ENCODE results near the gene FRY.
"Not testable (repeated sequence)": the region's sequence is repeated elsewhere in the genome, so short reads cannot be mapped to it uniquely, and the experiment has no call there.

FRY gene

GRCh38 chr13:32040689-32041088 lies 9.1 kb downstream of the FRY start:
- no peak for DNase-seq (ENCODE audit: low read depth in 2 of 2)

DNA sequence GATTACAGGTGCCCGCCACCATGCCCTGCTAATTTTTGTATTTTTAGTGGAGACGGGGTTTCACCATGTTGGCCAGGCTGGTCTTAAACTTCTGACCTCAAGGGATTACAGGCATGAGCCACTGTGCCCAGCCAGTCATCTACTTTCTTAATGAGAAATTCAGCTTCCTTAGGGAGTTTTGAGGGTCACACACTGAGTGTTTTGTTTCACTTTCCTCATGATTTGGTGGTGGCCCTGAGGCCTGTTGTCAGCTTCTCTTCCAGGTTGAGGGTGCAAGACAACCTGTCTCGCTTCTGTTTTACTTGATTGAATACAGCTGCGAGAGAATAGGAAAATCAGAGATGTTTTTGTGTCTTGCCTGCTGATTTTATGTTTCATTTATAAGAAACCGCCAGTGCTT lies 9.9 kb downstream of the FRY start:
- no peak for DNase-seq (ENCODE audit: low read depth in 2 of 2)

GRCh38 chr13:32042551-32042950 lies 11.0 kb downstream of the FRY start:
- DNase-seq (ENCODE audit: low read depth in 2 of 2), result no peak

DNA sequence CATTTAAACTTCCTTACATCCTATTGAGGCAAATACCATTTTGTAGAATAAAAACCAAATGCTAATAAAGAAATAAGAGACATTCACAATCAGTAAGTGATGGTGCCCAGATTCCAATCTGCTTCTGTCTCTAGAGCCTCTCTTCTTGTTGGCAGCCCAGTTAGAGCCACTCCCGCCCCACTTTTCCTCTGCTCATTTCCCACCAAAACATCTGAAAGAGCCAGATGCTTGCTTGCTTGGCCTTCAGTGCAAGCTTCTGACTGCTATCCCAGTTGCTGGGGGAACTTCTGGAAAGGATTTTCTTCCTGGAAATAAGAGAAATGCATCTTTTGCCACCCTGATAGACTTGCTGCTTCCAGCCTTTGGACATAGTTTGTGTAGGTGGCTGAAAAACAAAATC lies 12.9 kb downstream of the FRY start:
- no peak for DNase-seq (ENCODE audit: low read depth in 2 of 2)

GRCh38 chr13:32045537-32045936 lies 14.0 kb downstream of the FRY start:
- DNase-seq (ENCODE audit: low read depth in 2 of 2), result no peak

- no peak for DNase-seq (ENCODE audit: low read depth in 2 of 2)
Observed at GRCh38 chr13:32045982-32046785, 14.6 kb downstream of the FRY start.

DNA sequence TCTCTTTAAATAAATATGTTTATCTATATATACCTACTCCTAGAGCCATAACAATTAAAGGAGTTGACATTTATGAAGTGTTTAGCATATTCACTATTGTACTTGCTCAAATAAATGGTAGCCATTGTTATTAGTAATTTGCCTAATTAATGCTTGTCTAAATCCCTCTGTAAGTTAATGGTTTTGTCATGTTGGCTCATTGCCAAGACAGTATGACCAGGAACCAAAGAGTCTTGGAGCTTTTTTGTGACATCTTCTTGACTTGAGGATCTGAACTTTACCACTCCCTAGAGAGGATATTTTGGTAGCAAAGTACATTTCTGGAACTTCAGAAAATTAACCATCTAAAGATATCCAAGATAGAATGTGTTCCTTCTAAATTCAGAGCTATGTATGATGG lies 15.5 kb downstream of the FRY start:
- DNase-seq (ENCODE audit: low read depth in 2 of 2), result no peak

- no peak for DNase-seq (ENCODE audit: low read depth in 2 of 2)
Observed at GRCh38 chr13:32047793-32048192, 16.2 kb downstream of the FRY start.

GRCh38 chr13:32048816-32049215 lies 17.2 kb downstream of the FRY start:
- DNase-seq (ENCODE audit: low read depth in 2 of 2), result no peak

DNA sequence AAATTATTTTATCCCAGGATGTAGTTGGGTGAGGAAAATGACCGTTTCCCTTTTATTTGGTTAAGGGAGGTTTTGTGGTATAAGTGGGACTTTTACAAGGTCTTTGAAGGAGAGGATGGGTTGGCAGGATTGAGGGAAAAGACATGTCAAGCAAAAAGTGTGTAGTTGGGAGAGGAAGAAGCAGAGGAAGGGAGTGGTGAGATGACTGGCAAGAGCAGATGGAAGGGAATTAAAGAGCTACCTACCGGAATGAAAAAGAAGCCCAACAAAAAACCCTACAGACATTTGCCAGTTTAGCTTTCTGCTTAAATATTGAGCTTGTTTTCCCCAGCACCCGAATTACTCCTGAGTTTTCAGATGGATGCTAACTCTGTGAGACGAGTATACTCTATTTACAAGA lies 19.6 kb downstream of the FRY start:
- DNase-seq (ENCODE audit: low read depth in 2 of 2), result no peak

DNA sequence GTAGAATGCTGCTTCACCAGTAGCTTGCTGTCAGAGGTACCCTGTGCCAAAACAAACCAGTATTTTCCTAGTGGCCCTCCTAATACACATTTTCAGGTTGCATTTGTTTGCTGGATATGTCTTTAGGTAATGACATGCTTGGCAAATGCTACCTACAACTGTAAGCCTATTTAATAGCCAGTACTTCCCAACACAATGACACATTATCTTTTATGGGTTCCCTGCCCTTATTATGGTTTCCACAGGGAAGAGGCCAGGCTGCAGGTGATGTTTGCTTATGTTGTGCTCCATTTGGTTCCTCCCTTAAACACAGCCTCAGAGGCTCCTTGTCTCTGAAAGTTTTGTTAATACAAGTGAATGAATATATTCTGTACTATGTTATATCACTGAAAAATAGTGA lies 24.7 kb downstream of the FRY start:
- DNase-seq (ENCODE audit: low read depth in 2 of 2), result no peak

GRCh38 chr13:32057325-32057724 lies 25.8 kb downstream of the FRY start:
- DNase-seq (ENCODE audit: low read depth in 2 of 2), result not testable (repeated sequence)

DNA sequence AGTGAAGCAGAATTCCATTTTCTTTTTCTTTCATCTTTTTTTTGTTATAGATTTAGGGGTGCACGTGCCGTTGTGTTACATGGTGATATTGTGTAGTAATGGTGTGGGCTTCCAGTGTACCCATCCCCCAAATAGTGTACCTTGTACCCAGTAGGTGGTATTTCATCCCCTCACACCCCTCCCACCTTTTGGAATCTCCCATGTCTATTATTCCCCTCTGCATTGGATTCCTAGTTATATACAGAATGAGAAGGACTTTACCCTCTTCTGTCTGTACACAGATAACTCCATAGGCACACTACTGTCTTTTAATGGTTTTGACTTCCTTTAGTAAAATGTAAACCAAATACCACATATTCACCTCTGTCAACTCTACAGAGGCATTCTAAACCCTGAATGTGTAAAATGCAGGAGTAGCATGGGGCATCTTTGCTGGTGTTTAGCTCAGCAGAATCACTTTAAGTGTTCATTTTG lies 28.0 kb downstream of the FRY start:
- DNase-seq (ENCODE audit: low read depth in 2 of 2), result no peak

GRCh38 chr13:32060401-32060878 lies 28.9 kb downstream of the FRY start:
- DNase-seq (ENCODE audit: low read depth in 2 of 2), result no peak

GRCh38 chr13:32063619-32064233 lies 32.2 kb downstream of the FRY start:
- DNase-seq (ENCODE audit: low read depth in 2 of 2), result no peak

DNA sequence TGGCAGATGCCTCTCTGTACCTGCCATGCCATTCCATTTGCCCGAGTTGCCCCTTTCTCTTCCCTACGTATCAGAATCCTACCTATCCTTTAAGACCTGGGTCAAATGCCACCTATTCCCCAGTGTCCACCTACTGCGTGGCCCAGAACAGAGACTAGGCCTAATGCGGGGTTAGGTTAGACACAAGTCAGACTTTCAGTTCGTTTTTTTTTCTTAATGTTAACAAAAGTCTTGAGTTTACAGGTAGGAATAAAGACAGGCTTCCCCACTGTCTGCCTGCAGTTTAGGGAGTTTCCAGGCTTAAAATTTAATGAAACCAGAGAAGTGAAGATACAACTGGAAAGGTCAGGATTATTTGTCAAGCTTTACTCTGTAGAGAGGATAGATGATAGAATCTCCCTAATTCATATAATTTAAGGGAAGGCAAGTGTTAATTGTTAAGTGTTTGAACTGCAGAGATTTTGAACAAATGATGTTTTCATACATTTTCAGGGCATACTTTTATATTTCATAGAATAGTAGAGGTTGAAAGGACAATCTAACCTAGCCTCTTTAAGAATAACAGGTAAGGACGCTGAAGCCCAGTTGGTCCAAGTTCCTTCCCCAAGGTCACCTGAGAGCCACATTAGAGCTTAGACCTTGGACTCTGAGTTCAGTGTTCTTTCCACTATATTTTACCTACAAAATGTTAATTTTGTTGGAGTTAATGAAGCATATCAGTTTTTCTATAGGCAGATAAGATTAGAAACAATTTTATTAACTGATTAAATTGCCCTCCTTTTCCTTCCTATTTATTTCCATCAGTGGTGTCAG lies 35.8 kb downstream of the FRY start:
- no peak for DNase-seq (ENCODE audit: low read depth in 2 of 2)

DNA sequence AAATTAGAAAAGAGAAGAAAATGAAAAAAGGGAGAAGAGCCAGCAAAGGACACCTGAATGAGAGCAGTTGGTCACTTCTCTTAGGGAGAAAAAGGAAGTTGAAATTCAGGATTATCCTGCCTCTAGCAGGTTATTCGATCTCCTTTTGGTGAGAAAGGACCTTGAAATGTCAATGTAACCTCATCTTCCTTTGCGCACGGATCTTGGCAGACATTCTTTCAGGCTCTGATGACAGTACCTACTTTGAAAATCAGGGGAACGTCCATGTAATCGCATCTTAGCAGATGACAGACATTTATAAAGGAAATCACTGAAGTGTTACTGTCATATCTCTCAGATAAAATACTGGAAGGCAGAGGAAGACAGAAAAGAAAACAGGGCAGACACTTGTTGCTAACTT lies 36.7 kb downstream of the FRY start:
- DNase-seq (ENCODE audit: low read depth in 2 of 2), result no peak

DNA sequence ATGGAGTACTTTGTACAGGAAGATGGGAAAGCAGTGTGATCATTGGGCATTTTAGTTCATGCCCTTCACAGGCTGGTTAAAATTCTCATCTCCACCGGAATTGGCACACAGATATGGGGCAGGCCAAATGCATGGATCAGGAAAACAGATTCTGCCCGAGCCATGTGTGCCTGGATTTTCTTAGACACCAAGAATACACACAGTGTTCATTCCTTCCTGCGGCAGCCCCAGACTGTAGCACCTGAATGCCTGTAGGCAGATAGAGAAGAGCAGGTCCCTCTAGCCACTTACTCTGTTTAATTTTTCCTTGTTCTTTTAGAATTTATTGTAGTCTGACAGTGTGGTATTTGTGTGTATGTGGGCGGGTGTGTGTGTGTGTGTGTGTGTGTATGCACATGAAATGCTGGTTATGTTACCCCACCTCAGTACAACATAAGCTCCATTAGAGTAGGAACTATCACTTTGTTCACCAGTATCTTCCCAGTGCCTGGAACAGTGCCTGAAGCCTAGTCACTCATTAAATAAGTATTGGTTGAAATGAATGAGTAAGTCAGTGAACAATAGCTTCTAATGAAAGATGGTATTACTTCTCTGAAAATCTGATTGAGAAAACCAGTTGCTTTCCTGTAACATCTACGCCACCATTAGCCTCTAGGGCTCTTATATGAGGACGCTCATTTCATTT lies 41.7 kb downstream of the FRY start:
- DNase-seq (ENCODE audit: low read depth in 2 of 2), result no peak

DNA sequence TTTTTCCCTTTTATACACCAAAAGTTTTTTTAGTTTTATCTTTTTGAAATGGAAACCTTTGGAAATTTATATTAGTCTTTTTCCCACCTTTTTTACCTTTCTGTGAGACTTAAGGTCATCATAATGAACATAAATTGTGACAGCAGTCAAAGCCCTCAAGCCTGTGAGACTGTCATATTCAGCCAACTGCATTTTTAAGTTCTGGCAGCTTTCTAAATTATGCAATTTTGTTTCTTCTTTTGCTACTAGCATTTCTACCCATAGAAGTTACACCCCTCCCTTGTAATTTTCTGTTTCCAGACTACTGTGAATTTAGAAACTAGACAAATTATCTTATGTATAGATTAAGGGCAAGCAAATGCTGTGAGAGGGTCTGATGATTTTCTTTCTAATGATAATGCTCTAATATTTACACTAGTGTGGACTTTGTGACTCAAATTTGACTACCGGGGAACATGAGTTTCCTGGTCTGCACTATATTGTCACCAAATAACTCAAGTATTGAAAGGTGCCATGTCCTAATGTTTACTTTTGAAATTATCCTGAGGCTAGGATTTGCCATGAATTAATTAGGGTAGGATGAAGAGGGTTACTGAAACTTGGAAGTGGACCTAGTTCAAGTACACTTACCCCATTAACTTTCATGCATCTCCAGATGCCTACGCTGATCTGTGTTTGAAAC lies 43.7 kb downstream of the FRY start:
- no peak for DNase-seq (ENCODE audit: low read depth in 2 of 2)

GRCh38 chr13:32079587-32079986 lies 48.0 kb downstream of the FRY start:
- no peak for DNase-seq (ENCODE audit: low read depth in 2 of 2)

- DNase-seq (ENCODE audit: low read depth in 2 of 2), result no peak
Observed at GRCh38 chr13:32080328-32080744, 48.8 kb downstream of the FRY start.

All from fibroblast of skin of left biceps (primary cell).